AG04450 (cell line): ENCODE measurements around the gene ZNF791. TPM values are rescaled to one million over a fixed set of nuclear protein-coding genes. Genes with fewer than 3 reads are reported as not detected.

Experiments used
- CTCF ChIA-PET: fragments of 300-600, 350-600 bp; formaldehyde crosslinking; extraction: SDS; loops from one replicate; lab custom pipeline; 2022; ENCODE audit warnings: antibody characterized with exemption, inconsistent platforms; lab: Charles Lee
- POLR2A ChIA-PET: fragments of 350-600 bp; formaldehyde crosslinking; extraction: SDS; loops from one replicate; lab custom pipeline; 2021; ENCODE audit warnings: antibody characterized with exemption, inconsistent platforms; lab: Yijun Ruan, JAX
- DNase-seq: peaks from one replicate; pipeline ENCODE4 v3.0.0-alpha.2; 2011; ENCODE audit warnings: low read depth, low spot score
- H3K27ac ChIP-seq: one replicate; pipeline ENCODE4 v1.5.1; 2012; ENCODE audit warnings: low read depth, low read length, control low read depth
- H3K27me3 ChIP-seq: one replicate; pipeline ENCODE4 v1.6.0; 2012; ENCODE audit warnings: low read length; ENCODE audit not compliant: control insufficient read depth, insufficient read depth
- H3K4me3 ChIP-seq: 2 replicates; pipeline ENCODE4 v1.5.1; 2011; ENCODE audit warnings: mild to moderate bottlenecking, low read depth, low read length, control low read depth
- H3K9me3 ChIP-seq: 2 replicates; pipeline ENCODE4 v1.5.1; 2012; ENCODE audit warnings: low read length; ENCODE audit not compliant: control insufficient read depth, insufficient read depth
- CTCF ChIP-seq: IDR thresholded peaks from 2 replicates; pipeline ENCODE4 v1.5.1; 2011; ENCODE audit warnings: low read depth, low read length, control low read depth, inconsistent platforms
- polyA plus RNA-seq: library from polyadenylated mRNA; depleted of rRNA; stranded (reverse); fragments of >200 nt; gene quantifications from 2 replicates; pipeline ENCODE4 v1.2.3, GENCODE V29; 2011

Gene ZNF791
- polyA plus RNA-seq, 1 experiment = 15.8 TPM

GRCh38 chr19:12597594-12597993 is 13.1 kb upstream of the ZNF791 start:
- TF ChIP-seq CTCF = no peak
- DNase-seq = no peak
- Histone ChIP-seq H3K27me3 (no peaks in the 10 kb centered on the region), H3K27ac (no peak overlapping the region), H3K9me3 (no peaks in the 10 kb centered on the region; the same call in 1 of the 2 replicates), H3K4me3 (no peak overlapping the region)
- ChIA-PET POLR2A (interaction anchor here (1.0 kb wide), 1 partner anchor 13 kb away, joined by 3 read pairs; the partner anchor contains the start of genes ZNF490 and ZNF791), CTCF (no interaction called here)

GRCh38 chr19:12603714-12604113 is 7.0 kb upstream of the ZNF791 start:
- no peaks in the 10 kb centered on the region for H3K9me3 ChIP-seq
- POLR2A ChIA-PET = interaction anchor here (0.7 to 0.8 kb wide), 2 partner anchors 63 to 728 kb away, joined by 3 to 4 read pairs; partner anchors contain the start of genes MAN2B1 and WDR83

GRCh38 chr19:12606796-12607195 is 3.9 kb upstream of the ZNF791 start:
- H3K4me3 ChIP-seq = no peak overlapping the region
- CTCF ChIA-PET = interaction anchor here (0.6 to 0.7 kb wide), 2 partner anchors 41 to 487 kb away, joined by 3 to 4 read pairs; no protein-coding TSS in a partner anchor
- no peak overlapping the region for H3K27ac ChIP-seq
- POLR2A ChIA-PET = no interaction called here
- TF ChIP-seq CTCF = no peak
- H3K9me3 ChIP-seq = peaks cover 5% of the 10 kb centered on the region; the same call in 1 of the 2 replicates
- no peak for DNase-seq
- H3K27me3 ChIP-seq = no peaks in the 10 kb centered on the region

More at GRCh38 chr19:12603714-12604113, 7.0 kb upstream of the ZNF791 start:
- CTCF ChIA-PET = interaction anchor here (0.6 kb wide), 1 partner anchor 681 kb away, joined by 5 read pairs; no protein-coding TSS in a partner anchor
- Histone ChIP-seq H3K27me3 (no peaks in the 10 kb centered on the region), H3K4me3 (no peak overlapping the region), H3K27ac (no peak overlapping the region)
- no peak for DNase-seq
- no peak for TF ChIP-seq CTCF

- ChIA-PET POLR2A (no interaction called here), CTCF (interaction anchor here (0.6 to 0.7 kb wide), 3 partner anchors 37 to 970 kb away, joined by 3 read pairs; no protein-coding TSS in a partner anchor)
- no peaks in the 10 kb centered on the region for H3K27me3 ChIP-seq
- H3K9me3 ChIP-seq = peaks cover 5% of the 10 kb centered on the region; the same call in 1 of the 2 replicates
- DNase-seq = no peak
- no peak for TF ChIP-seq CTCF
- no peak overlapping the region for H3K4me3 ChIP-seq
- H3K27ac ChIP-seq = no peak overlapping the region
Observed at GRCh38 chr19:12607631-12608030, 3.1 kb upstream of the ZNF791 start.

- Histone ChIP-seq H3K27ac (peak overlapping the region; percentile 96), H3K9me3 (peaks cover 5% of the 10 kb centered on the region; the same call in 1 of the 2 replicates), H3K4me3 (peak overlapping the region; percentile 100), H3K27me3 (no peaks in the 10 kb centered on the region)
- no peak for TF ChIP-seq CTCF
- DNase-seq = peak; percentile 41
- POLR2A ChIA-PET = interaction anchor here (0.6 to 1.6 kb wide), 8 partner anchors 44 to 246 kb away, joined by 3 to 4 read pairs (median 4); partner anchors contain the start of genes MAN2B1, WDR83, ZNF442 and ZNF709
- CTCF ChIA-PET = interaction anchor here (1.3 kb wide), 2 partner anchors 47 to 688 kb away, joined by 4 read pairs; no protein-coding TSS in a partner anchor
Observed at GRCh38 chr19:12611361-12611699, 610 bp downstream of the ZNF791 start.
